OCI-LY1 (cell line): Measurements from ENCODE around the gene FAM222A.

Experiments
- H2AFZ ChIP-seq: fragments of 200-600 bp; sonication (generic), shearing (Covaris generic); 2 replicates; pipeline ENCODE4 v1.6.0; 2014; ENCODE audit warnings: antibody characterized with exemption, mild to moderate bottlenecking, low read length
- H3F3A ChIP-seq: fragments of 200-600 bp; sonication (generic), shearing (Covaris generic); 2 replicates; pipeline ENCODE4 v1.6.0; 2014; ENCODE audit warnings: mild to moderate bottlenecking, antibody characterized with exemption, low read length, moderate library complexity; ENCODE audit not compliant: insufficient read depth
- H3K27ac ChIP-seq: fragments of 200-600 bp; sonication (generic); 2 replicates; pipeline ENCODE4 v1.5.1; 2014; ENCODE audit warnings: low read length, mixed run types, mild to moderate bottlenecking, low read depth; ENCODE audit not compliant: poor library complexity, severe bottlenecking
- H3K27me3 ChIP-seq: fragments of 200-600 bp; sonication (generic); 2 replicates; pipeline ENCODE4 v1.6.0; 2014; ENCODE audit warnings: antibody characterized with exemption, mild to moderate bottlenecking, low read length, moderate library complexity; ENCODE audit not compliant: insufficient read depth
- H3K36me3 ChIP-seq: fragments of 200-600 bp; sonication (generic); 2 replicates; pipeline ENCODE4 v1.6.1; 2014; ENCODE audit warnings: mild to moderate bottlenecking, antibody characterized with exemption, low read length, moderate library complexity, mixed read lengths; ENCODE audit not compliant: insufficient read depth
- H3K4me1 ChIP-seq: fragments of 200-600 bp; sonication (generic); 2 replicates; pipeline ENCODE4 v1.5.1; 2014; ENCODE audit warnings: mild to moderate bottlenecking, low read length, moderate library complexity; ENCODE audit not compliant: insufficient read depth, severe bottlenecking
- H3K4me2 ChIP-seq: fragments of 200-600 bp; sonication (generic), shearing (Covaris generic); 2 replicates; pipeline ENCODE4 v1.6.1; 2014; ENCODE audit warnings: low read length
- H3K4me3 ChIP-seq: fragments of 200-600 bp; sonication (generic); 2 replicates; pipeline ENCODE4 v1.5.1; 2014; ENCODE audit warnings: low read length, low read depth, mild to moderate bottlenecking, mixed read lengths; ENCODE audit not compliant: poor library complexity, severe bottlenecking
- H3K79me2 ChIP-seq: fragments of 200-600 bp; shearing (Covaris generic); 2 replicates; pipeline ENCODE4 v1.6.1; 2016; ENCODE audit warnings: mixed run types, low read length, mixed read lengths; ENCODE audit not compliant: insufficient read depth
- H3K9ac ChIP-seq: fragments of 200-600 bp; sonication (generic), shearing (Covaris generic); 2 replicates; pipeline ENCODE4 v1.6.1; 2014; ENCODE audit warnings: mild to moderate bottlenecking, low read length, mixed read lengths
- H3K9me2 ChIP-seq: fragments of 200-600 bp; sonication (generic), shearing (Covaris generic); 2 replicates; pipeline ENCODE4 v1.6.1; 2014; ENCODE audit warnings: low read depth, mild to moderate bottlenecking, low read length, mixed read lengths
- H3K9me3 ChIP-seq: fragments of 200-600 bp; shearing (Covaris generic); 2 replicates; pipeline ENCODE4 v1.6.1; 2014; ENCODE audit warnings: low read length, mixed read lengths
- H4K20me1 ChIP-seq: fragments of 200-600 bp; sonication (generic), shearing (Covaris generic); 2 replicates; pipeline ENCODE4 v1.6.0; 2016; ENCODE audit warnings: mild to moderate bottlenecking, low read length; ENCODE audit not compliant: insufficient read depth
- CTCF ChIP-seq: fragments of 200-600 bp; sonication (generic), shearing (Covaris generic); IDR thresholded peaks from 2 replicates; pipeline ENCODE4 v1.5.1; 2017; ENCODE audit warnings: mild to moderate bottlenecking, antibody characterized with exemption, low read length, moderate library complexity, mixed read lengths
- EZH2 ChIP-seq: fragments of 200-600 bp; sonication (generic), shearing (Covaris generic); IDR thresholded peaks from 2 replicates; pipeline ENCODE4 v1.8.0; 2017; ENCODE audit warnings: borderline replicate concordance, mixed run types, mild to moderate bottlenecking, antibody characterized with exemption, low read length, moderate library complexity, mixed read lengths

FAM222A gene

GRCh38 chr12:109670731-109671130, 42.9 kb upstream of the FAM222A start:
- H2AFZ ChIP-seq: no peak overlapping the region
- H3K4me1 ChIP-seq: no peaks in the 10 kb centered on the region

DNA sequence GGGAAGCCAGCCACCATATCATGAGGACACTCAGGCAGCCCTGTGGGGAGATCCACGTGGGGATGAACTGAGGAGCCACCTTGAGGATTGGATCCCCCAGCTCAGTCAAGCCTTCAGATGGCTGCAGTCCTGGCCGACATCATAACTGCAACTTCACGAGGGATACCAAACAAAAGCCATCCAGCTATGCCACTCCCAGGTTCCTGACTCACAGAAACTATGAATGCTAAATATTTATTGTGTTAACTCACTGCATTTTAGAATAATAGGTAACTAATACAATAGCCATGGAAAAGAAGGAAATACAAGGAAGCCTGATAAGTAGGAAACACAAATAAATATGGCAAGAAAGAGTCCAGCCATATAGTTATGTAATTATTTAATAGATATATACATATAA, 42.1 kb upstream of the FAM222A start:
- no peaks in the 10 kb centered on the region for H3K9me3 ChIP-seq
- H3F3A ChIP-seq: no peaks in the 10 kb centered on the region
- H3K4me2 ChIP-seq: no peak overlapping the region
- H3K4me1 ChIP-seq: no peaks in the 10 kb centered on the region
- no peak overlapping the region for H3K9ac ChIP-seq
- H3K9me2 ChIP-seq: no peaks in the 10 kb centered on the region
- no peaks in the 10 kb centered on the region for H3K79me2 ChIP-seq
- H4K20me1 ChIP-seq: no peaks in the 10 kb centered on the region
- H3K36me3 ChIP-seq: no peaks in the 10 kb centered on the region
- no peak overlapping the region for H2AFZ ChIP-seq
- TF ChIP-seq EZH2 (no peak), CTCF (no peak)
- no peak overlapping the region for H3K27ac ChIP-seq
- no peaks in the 10 kb centered on the region for H3K27me3 ChIP-seq
- no peak overlapping the region for H3K4me3 ChIP-seq

More at GRCh38 chr12:109670731-109671130, 42.9 kb upstream of the FAM222A start:
- H3K27ac ChIP-seq: no peak overlapping the region
- no peak overlapping the region for H3K9ac ChIP-seq
- no peak overlapping the region for H3K4me3 ChIP-seq
- H3K79me2 ChIP-seq: no peaks in the 10 kb centered on the region
- H3K9me3 ChIP-seq: no peaks in the 10 kb centered on the region
- H3K36me3 ChIP-seq: no peaks in the 10 kb centered on the region
- H3F3A ChIP-seq: no peaks in the 10 kb centered on the region
- no peak for TF ChIP-seq CTCF
- TF ChIP-seq EZH2: no peak
- H3K9me2 ChIP-seq: no peaks in the 10 kb centered on the region
- H4K20me1 ChIP-seq: no peaks in the 10 kb centered on the region
- H3K27me3 ChIP-seq: no peaks in the 10 kb centered on the region
- no peak overlapping the region for H3K4me2 ChIP-seq

DNA sequence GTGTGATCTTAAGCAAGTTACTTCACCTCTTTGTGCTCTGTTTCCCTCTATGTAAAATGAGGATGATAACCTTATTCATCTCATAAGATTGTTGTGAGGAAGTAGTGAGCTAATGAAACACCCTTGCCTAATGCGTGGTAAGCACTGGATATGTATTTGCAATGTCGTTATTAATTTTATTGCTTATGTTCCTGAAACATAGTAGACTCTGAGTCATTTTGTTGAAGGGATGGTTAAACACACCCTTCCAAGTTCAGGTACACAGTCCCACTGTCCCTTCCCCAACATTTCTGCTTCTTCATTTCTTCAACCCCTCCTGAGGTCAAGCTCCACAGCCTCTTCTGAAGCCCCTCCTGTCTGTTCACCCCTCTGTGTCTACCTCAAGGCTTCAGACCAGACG, 40.2 kb upstream of the FAM222A start:
- H3K4me3 ChIP-seq: no peak overlapping the region
- TF ChIP-seq EZH2: no peak
- TF ChIP-seq CTCF: no peak
- no peaks in the 10 kb centered on the region for H3K9me3 ChIP-seq
- H4K20me1 ChIP-seq: no peaks in the 10 kb centered on the region
- H2AFZ ChIP-seq: no peak overlapping the region
- no peaks in the 10 kb centered on the region for H3K4me1 ChIP-seq
- H3K27me3 ChIP-seq: no peaks in the 10 kb centered on the region
- H3K36me3 ChIP-seq: no peaks in the 10 kb centered on the region
- no peak overlapping the region for H3K9ac ChIP-seq
- no peaks in the 10 kb centered on the region for H3F3A ChIP-seq
- H3K27ac ChIP-seq: no peak overlapping the region
- no peaks in the 10 kb centered on the region for H3K9me2 ChIP-seq
- no peaks in the 10 kb centered on the region for H3K79me2 ChIP-seq
- no peak overlapping the region for H3K4me2 ChIP-seq
